NCI-H1417 (cell line): ENCODE results near the gene LTBR.
A peak's percentile ranks its signal among the peaks of the same experiment; 100 is the strongest.
"Not testable (repeated sequence)": the region's sequence is repeated elsewhere in the genome, so short reads cannot be mapped to it uniquely, and the experiment has no call there.

ENCODE experiments used
- DNase-seq, 3 experiments: peaks; one replicate each; lab custom pipeline; 2025; lab: John Stamatoyannopoulos, UW

LTBR gene

DNA sequence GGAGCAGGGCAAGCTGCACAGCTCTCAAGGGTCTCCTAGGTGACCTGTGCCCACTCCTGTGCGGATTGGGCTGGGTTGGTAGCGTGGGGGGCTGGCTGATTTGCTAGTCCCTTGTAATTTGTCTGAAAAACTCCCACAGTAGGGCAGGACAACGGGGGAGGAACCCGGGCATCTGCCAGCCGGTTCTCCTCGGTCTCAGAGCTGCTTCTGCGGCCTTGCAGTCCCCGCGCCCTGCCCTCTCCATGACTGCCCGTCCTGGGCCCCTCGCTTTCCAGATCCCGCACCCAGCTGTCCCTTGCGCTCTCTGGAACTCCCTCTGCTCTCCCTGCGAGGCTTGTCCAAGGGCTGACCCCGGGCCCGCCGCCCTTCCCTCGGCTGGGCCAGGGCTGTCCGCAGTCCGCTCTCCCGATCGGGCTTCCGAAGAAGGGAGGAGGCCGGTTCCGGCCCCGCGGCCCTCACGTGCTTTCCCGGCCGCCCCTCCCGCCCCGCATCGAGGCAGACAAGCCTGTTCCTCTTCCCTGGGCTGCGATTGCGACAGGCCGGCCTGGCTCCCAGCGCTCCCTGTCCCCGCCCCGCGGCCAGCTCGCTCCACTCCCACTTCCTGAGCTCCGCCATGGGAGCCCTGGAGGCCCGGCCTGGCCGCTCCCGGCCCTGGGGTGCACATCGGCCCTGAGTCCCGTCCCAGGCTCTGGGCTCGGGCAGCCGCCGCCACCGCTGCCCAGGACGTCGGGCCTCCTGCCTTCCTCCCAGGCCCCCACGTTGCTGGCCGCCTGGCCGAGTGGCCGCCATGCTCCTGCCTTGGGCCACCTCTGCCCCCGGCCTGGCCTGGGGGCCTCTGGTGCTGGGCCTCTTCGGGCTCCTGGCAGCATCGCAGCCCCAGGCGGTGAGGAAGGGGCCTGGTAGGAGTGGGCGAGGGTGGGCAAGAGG, at the start of gene LTBR:
Gene LTBR (plus strand): TSS at position 591 of the 927 bp plus-strand sequence. CDS start 197 bp downstream, at position 788.
- DNase-seq = no peak

DNA sequence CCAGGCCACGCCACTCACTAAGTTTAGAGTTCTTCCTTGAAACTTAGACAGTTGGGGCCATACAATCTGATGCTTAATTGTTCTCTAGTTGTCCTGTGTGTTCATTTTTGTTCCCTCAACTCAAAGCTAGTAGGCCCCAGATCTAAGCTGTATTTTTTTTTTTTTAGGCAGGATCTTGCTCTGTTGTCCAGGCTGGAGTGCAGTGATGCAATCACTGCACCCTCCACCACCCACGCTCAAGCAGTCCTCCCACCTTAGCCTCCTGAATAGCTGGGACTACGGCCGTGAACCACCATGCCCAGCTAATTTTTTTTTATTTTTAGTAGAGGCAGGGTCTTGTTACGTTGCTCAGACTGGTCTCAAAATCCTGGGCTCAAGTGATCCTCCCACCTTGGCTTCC, 49.6 kb upstream of the LTBR start:
- DNase-seq = no peak

DNA sequence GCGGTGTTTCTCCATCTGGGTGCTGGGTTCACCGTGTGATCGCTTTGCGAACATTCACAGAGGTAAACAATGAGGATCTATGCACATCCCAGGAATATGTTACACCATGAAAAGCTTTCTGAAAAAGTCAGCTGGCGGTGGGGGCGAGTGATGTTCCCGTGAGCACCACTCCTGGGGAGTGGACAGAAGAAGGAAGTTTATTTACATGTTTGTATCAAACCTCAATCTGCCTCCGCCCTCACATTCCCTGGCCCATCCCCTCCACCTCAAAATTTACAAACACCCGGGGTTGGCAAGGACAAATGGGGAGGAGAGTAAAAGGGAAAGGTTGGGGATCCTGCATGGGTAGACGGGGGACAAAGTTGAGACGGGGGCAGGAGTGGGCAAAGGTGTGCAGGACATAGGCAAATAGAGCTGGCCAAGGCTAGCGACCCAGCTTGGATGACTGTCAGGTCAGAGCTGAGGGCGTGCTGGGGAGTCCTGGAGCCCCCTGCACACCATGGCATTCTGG, 49.0 kb upstream of the LTBR start:
- no peak for DNase-seq

DNA sequence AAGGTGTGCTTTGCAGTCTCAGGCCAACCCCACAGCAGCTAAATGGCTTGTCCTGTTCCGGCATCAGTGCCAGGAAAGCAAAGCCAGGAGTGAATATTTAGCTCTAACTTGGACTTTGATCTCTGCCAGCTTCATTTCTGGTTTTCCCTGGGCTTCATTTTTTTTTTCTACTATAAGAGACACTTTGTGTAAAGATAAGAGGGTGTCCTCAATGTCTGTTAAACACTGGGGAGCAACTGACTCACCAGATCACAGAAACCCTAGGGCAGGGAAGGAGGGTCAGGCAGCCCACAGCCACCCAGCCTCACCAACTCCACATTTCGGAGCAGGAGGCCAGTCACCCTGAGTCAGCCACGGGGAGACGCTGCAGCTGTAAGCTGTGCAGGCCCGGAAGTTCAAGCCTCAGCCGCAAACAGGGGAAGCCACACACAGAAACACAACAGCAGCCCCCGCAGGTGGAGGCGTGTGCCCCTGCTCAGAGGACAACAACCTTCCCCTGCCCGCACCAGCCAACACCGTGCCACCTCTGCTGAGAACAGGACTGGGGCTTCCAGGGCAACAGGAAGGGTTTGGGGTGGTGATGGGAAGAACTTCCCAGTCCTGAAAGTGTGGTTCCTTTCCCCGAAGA, 48.4 kb upstream of the LTBR start:
- peak in 2 of 3 experiments; percentile 40 to 62 for DNase-seq

DNA sequence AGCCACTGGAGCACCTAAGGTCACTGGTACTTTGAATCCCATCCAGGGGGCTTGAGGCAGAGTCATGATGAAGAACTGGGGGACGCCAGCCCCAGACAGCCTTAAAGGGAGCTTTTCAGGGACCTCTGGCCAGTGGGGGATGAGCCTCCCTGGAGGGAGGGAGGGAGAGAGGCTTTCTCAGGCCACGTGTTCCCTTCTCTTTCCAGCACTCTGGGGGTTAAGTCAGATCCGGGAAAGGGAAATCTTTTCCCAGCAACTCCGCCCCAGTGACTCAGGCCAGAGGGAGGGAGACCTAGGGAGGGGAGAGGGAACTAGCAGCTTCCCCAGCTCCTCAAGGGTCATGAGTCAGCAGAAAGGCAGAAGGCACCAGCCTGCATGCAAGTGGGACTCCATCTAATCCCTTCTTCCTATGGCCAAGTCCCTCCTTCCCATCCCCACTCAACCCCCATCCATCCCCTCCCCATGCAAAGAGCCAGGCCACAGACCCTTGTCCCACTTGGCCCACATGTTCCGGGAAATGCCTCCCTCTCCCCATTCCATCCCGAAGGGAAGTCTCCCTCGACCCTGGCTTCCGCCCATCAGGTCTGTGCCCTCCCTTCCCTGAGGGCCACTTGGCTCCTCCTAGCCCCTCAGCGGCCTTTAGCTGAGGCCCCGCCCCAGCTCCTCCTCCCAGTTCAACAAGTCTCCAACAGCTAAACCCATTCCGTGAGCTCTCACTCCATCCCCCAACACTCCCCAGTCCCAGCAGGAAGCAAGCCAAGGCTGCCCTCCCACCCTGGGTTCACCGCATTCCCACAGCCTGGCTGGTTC, 47.7 kb upstream of the LTBR start:
- DNase-seq = peak; percentile 88 to 91 (median 88)

DNA sequence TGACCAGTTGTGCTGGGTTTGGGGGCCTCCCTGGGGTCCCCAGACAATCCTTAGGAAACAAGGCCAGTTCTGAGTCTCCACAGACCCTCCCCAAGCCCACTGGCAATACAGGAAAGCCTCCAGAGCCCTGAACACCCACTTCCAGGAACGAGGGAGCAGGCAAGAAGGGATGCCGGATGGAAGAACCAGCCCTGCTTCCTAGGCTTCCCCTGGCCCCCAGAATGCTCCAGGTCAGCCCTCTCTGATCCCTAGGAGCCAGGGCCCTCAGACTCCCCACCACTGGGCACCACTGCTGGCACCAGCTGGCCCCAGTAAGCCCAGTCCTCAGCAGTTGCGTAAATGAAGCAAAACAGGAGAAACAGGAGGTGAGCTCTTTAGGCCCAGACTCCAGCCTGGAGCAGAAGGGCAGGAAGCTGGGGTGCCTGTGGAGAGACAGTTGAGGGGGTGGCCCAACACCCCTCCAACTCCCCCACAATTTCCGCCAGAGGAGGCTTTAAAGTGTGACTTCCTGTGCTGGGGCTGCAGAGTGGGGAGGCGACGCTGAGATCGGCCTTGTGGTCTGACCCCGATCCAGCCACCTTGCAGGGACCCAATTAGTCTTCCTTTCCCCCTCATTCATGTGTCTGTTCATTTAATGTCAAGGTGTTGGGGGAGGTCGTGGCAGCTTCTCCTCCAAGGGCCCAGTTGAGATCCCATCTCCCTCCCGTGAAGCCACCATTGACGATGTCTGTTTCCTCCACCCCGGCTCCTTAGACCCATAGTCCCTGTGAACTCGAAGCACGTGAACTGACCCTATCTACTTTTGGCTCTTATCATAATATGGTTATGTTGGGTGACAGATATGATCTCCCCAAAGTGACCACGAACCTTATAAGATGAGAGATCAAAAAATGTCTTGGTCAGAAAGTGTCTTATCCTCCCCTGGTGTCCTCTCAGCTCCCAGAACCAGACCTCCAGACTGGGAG, 46.8 kb upstream of the LTBR start:
- DNase-seq = no peak

DNA sequence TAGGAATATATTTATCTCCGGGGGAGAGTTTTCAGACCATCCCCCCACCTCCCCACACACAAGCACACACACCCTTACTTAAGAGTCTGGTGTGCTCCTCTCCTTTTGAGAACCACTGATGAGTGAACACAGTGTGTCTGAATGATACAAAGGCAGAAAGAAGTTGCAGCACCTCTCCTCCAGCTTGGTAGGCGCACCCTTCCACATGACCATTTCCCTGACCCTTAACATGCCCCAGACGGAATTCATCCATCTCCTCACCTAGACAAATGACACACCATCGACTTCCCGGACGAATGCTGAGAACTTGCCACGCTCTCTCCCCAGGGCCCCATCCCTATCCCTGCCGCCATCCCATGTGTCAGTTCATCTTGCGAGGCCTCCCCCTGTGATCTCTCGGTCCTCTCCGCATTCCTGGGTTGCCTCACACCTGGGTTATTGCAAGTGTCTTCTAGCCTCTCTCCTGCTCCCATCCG, 46.0 kb upstream of the LTBR start:
- DNase-seq = no peak

DNA sequence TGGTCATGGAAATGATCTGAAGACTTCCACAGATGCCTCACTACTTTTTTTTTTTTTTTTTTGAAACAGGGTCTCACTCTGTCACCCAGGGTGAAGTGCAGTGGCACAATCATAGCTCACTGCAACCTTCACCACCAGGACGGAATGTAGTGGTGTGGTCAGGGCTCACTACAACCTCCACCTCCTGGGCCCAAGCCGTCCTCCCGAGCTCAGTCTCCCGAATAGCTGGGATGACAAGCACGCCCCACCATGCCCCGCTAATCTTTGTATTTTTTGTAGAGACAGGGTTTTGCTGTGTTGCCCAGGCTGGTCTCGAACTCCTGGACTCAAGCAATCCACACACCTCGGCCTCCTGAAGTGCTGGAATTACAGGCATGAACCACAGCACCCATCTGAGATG, 45.4 kb upstream of the LTBR start:
- not testable (repeated sequence) for DNase-seq

DNA sequence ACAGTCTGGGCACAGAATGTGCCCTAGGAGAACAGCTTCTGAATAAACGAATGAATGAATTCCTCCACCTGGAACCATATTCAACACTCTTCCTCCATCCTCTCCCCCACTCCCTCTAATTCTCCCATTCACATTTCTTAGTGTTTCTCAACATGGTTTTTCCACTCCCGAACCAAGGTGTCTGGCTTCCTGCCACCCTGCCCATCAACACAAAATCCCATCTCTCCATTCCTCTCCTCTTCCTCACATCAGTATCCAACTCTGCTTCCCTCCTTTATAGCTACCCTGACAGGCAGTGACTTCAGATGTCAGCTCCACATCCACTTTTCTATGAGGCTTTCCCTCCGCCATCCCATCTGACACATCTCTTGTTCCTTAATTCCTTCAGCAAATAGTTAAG, 45.0 kb upstream of the LTBR start:
- no peak for DNase-seq

DNA sequence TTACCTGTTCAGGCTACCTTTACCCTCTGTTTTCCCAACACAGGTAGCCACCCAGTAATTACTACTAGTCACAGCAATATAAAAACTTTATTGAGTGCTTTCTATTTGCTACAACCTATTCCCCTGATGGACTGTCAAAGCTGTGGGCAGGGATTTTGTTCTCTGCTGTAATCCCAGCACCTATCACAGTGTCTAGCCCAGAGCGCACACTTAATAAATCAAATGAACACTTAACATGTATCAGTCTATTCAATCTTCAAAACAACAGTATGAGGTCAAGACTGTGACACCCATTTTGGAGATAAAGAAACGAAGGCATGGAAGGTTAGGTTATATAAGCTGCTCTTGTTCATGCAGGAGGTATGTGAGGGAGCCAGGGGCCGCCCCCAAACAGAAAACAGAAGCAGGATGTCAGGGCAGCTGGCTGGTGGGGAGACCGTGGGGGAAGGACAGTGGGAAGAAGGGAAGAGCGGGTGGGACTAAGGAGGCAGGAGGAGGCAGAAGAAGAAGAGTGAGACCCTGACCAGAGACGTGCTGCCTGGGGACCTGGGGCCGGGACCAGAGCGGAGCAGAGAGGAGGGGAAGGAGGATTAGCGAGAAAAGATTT, 43.8 kb upstream of the LTBR start:
- DNase-seq = peak in 1 of 3 experiments; percentile 40

DNA sequence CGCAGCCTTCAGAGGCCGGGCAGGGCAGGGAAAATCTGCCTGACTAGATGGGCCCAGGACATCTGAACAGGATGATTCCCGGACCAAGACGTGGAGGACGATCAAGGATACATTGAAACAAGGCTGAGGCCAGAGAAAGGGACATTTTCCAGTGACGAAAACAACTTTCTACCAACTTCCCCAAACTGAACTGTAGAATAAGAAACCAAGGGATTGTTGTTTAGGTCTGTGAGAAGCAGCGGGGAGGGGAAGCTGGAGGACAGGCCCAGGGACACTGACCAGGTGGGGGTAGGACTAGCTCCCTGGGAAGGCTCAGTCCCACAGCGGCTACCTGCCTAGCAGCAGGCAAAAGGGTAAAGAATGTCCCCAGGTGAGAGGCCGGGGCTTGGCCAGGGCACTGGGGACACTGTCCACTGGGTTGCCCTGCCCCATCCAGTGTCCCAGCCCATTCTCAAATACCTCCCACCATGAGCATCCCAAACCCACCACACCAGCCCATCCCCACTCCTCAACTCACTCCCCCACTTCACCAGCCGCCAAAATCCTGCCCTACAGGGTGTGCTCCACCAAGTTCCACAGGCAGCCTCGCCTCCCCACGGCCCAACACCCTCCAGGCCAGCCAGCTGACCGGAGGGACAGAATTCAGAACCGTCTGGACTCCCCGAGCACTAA, 43.1 kb upstream of the LTBR start:
- no peak for DNase-seq

DNA sequence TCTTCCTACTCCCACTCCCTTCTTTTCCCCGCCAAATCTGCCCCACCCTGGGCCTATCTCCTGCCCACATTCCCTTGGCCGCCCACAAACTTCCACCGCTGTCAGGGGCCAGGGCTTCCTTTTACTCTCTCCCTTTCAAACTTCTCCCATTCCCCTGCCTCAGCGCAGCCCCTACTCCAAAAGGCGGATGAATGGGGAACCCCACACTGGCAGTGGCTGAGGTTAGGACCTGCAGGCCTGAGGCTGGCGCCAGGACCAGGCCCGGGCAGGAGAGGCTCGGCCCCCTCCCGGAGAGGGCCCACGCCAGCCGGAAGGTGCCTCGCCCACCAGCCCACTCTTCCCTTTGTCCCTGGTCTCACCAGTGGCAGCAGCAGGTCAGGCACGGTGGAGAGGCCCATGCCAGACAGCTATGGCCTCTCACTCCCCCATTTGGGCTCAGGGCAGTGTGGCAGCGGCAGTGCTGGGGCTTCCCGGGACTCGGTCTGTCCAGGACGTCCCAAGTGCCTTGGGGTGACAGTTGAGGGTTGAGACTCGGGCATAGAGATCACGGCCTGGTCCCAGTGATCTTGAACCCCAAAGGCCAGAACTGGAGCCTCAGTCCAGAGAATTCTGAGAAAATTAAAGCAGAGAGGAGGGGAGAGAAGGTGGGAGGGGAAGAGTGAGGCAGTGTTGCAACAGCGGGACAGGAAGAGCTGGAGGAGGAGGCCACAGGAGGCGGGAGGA, 42.4 kb upstream of the LTBR start, which contains the start of gene TNFRSF1A:
Gene TNFRSF1A (minus strand): TSS at position 660 of the 723 bp plus-strand sequence. CDS start 262 bp downstream, at position 398.
- no peak for DNase-seq

DNA sequence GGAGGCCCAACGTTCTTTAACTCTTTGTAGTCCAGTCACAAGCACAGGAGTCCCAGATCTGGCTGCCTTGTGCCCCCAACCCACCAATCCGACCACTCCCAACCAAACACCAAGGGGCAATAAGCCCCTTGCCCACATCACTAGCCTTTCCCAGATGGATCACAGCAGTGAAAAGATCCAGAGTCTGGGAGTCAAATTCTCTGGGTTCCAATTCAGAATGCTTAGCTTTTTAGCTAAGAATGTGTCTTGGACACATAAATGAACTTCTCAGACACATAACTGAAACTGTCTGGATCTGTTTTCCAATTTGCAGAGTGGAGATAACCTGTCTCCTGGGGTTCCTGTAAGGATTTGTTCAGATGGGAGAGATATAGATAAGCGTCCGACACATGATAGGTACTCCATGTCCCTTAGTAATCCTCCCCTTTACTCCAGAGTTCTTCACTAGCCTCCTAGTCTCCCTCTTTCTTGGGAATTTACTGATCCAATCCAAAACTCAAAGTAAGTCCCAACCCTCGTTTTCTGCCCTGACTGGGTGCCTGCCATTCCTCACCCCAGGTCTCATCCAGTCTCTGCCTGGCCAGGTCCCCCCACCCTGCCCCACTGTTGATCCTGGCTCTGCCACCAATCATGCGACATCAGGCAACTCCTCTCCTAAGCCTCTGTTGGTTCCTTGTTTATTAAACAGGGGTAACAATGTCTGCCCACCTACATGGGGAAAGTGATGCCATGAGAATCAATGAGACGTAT, 41.6 kb upstream of the LTBR start:
- DNase-seq = no peak

DNA sequence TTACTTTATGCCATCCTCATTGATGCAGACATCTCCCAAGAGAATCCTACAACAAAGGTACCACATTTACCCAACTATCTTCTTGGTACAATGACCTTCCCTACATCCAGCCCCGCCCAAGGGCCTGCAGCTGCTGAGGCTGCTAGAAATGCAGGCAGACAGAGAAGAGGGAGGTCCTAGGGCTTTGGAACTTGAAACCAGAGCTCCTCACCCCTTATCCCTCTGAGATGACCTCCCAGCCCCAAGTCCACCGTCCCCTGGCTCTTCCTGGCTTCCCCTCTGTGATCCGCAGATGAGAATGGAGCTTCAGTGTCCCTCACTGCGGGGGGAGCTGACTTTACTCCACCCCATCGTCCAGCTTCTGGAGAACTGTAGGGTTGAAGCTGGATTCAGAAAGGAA, 40.4 kb upstream of the LTBR start:
- DNase-seq = peak in 1 of 3 experiments; percentile 8

DNA sequence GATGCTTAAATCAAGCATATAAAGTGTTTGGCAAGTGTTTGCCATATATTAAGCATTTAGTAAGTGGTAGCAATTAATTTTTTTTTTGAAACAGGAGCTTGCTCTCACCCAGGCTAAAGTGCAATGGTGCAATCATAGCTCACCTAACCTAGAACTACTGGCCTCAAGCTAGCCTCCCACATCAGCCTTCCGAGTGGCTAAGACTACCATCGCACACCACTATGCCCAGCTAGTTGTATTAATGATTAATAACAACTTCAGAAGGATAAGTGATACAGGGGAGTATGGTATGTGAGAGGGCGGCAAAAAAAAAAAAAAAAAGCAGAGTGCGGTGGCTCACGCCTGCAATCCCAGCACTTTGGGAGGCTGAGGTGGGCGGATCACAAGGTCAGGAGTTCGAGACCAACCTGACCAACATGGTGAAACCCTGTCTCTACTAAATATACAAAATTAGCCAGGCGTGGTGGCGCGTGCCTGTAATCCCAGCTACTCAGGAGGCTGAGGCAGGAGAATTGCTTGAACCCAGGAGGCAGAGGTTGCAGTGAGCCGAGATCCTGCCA, 39.8 kb upstream of the LTBR start:
- not testable (repeated sequence) for DNase-seq

DNA sequence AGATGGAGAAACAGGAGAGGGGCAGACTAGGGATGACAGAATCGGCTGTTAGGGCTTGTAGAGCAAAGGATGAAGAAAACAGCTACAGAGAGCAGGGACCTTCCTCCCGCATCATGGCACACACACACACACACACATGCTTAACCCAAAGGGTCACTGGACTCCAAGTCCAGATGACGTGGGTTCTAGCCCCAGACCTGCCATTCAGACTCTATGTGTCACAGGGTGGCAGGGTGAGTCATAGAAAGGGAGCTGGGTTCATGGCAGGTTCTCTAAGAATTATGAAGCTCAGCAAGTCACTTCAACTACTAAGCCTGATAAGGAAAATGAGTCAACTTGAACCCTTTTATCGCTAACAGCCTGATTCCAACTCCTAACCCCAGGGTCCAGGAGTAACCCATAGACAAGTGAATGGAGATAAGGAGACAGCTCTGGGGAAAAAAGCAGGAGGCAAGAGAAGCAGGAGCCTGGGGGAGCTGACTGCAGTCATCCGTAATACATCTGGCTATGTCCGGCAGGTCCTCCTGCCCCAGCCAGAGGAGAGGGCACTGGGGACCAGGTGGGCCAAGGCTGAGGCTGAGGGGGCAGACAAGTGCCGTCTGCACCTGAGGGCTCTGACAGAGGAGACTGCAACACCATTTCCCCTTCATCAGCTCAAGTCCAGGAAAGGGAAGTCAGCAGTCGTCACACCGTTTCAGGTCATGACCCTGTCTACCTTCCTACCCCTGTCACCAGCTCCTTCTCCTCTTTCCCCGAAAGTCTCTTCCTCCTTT, 38.5 kb upstream of the LTBR start:
- no peak for DNase-seq

DNA sequence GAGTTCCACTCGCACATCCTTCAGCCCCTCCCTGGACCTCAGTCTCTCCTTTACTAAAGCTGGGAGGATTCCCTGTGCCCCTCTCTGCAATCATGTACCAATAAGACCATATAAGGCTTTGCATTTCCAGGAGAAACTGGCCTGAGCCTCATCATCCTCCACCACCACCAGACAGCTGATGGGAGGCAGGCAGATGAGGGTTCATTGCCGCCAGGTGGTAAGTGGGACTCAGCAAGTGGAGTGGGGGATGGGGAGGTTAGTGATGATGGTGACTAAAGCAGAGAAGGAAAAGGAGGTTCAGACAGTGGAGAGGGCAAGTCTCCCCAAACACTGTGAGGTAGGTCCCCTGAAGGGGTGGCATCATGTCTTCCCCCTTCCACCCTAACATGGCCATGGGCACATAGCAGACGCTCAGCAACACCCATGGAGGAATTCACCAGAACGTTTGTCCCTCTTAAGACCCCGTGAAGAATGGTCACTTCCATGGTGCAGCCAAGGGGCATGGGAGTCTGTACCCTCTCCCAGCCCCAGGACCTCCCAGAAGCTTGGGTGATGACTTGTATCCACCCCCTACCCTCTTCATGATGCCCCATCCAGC, 37.6 kb upstream of the LTBR start:
- DNase-seq = no peak
